ENCODE data around the gene OPN1MW3. TPM values are rescaled to one million over a fixed set of nuclear protein-coding genes. Genes with fewer than 3 reads are reported as not detected.

OPN1MW3 gene
- total RNA-seq, 2 donors from 2014 or later = not detected

GRCh38 chrX:154320406-154320805 is 63.0 kb downstream of the OPN1MW3 start:
- H3K27ac ChIP-seq = no peak overlapping the region
- TF ChIP-seq, protein P1, sequence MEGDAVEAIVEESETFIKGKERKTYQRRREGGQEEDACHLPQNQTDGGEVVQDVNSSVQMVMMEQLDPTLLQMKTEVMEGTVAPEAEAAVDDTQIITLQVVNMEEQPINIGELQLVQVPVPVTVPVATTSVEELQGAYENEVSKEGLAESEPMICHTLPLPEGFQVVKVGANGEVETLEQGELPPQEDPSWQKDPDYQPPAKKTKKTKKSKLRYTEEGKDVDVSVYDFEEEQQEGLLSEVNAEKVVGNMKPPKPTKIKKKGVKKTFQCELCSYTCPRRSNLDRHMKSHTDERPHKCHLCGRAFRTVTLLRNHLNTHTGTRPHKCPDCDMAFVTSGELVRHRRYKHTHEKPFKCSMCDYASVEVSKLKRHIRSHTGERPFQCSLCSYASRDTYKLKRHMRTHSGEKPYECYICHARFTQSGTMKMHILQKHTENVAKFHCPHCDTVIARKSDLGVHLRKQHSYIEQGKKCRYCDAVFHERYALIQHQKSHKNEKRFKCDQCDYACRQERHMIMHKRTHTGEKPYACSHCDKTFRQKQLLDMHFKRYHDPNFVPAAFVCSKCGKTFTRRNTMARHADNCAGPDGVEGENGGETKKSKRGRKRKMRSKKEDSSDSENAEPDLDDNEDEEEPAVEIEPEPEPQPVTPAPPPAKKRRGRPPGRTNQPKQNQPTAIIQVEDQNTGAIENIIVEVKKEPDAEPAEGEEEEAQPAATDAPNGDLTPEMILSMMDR (IDR thresholded peaks at IDR 0.05) = no peak
- H3K36me3 ChIP-seq = no peaks in the 10 kb centered on the region
- ATAC-seq (ENCODE audit: insufficient number of reproducible peaks, low FRiP score, low read depth) (no peak), DNase-seq (ENCODE audit: low spot score) (no peak)
- no peak overlapping the region for H3K4me3 ChIP-seq
- H3K9me3 ChIP-seq = no peaks in the 10 kb centered on the region
- H3K27me3 ChIP-seq (replicated peaks; ENCODE audit: insufficient read depth) = no peaks in the 10 kb centered on the region
- H3K4me1 ChIP-seq (ENCODE audit: control insufficient read depth in 1 of 2, low read depth in 2 of 2) = peaks cover 0 to 3% of the 10 kb centered on the region in 2 donors

Other genes with a start within 250 kb of the OPN1MW3 start
- 10 to 100 TPM; 71.0 to 83.9 TPM for gene IRAK1, start 237.7 kb upstream of the OPN1MW3 start, total RNA-seq
- 100 to 1,000 TPM in 1 of 2 donors, 10 to 100 TPM in 1; 57.0 to 113 TPM for gene MECP2, start 159.9 kb upstream of the OPN1MW3 start, total RNA-seq
- not detected for gene OPN1LW, start 113.3 kb upstream of the OPN1MW3 start, total RNA-seq
- not detected for gene OPN1MW, start 75.0 kb upstream of the OPN1MW3 start, total RNA-seq
- not detected for gene OPN1MW2, start 37.8 kb upstream of the OPN1MW3 start, total RNA-seq
- not detected for gene TEX28, start 37.5 kb downstream of the OPN1MW3 start, total RNA-seq
- gene TKTL1, start 38.2 kb downstream of the OPN1MW3 start, total RNA-seq = under 1 TPM in 1 of 2 donors, not detected in 1; 0.42 TPM
- gene FLNA, start 117.1 kb downstream of the OPN1MW3 start, total RNA-seq = over 10,000 TPM in 1 of 2 donors, 1,000 to 10,000 TPM in 1; 5,928 to 11,236 TPM
- 10 to 100 TPM; 43.8 to 74.2 TPM for gene EMD, start 121.7 kb downstream of the OPN1MW3 start, total RNA-seq
- gene RPL10, start 140.8 kb downstream of the OPN1MW3 start, total RNA-seq = 1,000 to 10,000 TPM; 2,221 to 4,479 TPM
- 10 to 100 TPM; 39.9 to 41.8 TPM for gene DNASE1L1, start 151.7 kb downstream of the OPN1MW3 start, total RNA-seq
- gene TAFAZZIN, start 154.0 kb downstream of the OPN1MW3 start, total RNA-seq = 10 to 100 TPM; 54.3 to 71.1 TPM
- 10 to 100 TPM; 40.8 to 75.7 TPM for gene ATP6AP1, start 171.1 kb downstream of the OPN1MW3 start, total RNA-seq
- gene GDI1, start 179.6 kb downstream of the OPN1MW3 start, total RNA-seq = 100 to 1,000 TPM in 1 of 2 donors, 10 to 100 TPM in 1; 99.4 to 151 TPM
- gene FAM50A, start 186.6 kb downstream of the OPN1MW3 start, total RNA-seq = 10 to 100 TPM; 52.8 to 63.4 TPM
- gene PLXNA3, start 200.7 kb downstream of the OPN1MW3 start, total RNA-seq = 10 to 100 TPM; 39.3 to 40.9 TPM
- 1 to 10 TPM; 2.1 to 8.9 TPM for gene LAGE3, start 221.7 kb downstream of the OPN1MW3 start, total RNA-seq
- gene UBL4A, start 229.0 kb downstream of the OPN1MW3 start, total RNA-seq = 10 to 100 TPM; 28.1 to 67.1 TPM
- 10 to 100 TPM; 26.7 to 55.5 TPM for gene SLC10A3, start 233.0 kb downstream of the OPN1MW3 start, total RNA-seq

Data from thoracic aorta (tissue), 2 donors.